ENCODE data around the gene TMEM198.

The TMEM198 gene

GRCh38 chr2:219544567-219544966 lies 739 bp downstream of the TMEM198 start:
- no peak for DNase-seq (ENCODE audit: low read depth in 2 of 2)

GRCh38 chr2:219545295-219545942 lies 1.6 kb downstream of the TMEM198 start:
- DNase-seq (ENCODE audit: low read depth in 2 of 2), result no peak

DNA sequence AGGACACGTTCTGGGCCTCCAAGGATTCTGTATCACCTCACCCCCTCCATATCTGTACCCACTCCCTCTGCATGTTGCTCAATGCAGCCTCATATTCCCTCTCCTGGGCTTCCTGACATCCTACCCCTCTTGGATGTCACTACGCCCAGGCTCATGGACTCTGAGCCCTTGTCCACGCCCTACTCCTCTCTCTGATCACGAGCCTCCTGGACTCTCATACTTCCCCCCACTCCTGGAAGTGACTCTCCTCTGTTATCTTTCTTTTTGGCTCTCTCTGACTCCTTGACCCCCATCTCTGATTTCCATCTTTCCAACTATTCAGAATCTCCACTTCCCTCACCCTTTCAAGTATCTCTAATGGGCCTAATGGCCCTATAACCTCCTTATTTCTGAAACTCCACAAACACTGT lies 2.1 kb downstream of the TMEM198 start:
- no peak for DNase-seq (ENCODE audit: low read depth in 2 of 2)

DNA sequence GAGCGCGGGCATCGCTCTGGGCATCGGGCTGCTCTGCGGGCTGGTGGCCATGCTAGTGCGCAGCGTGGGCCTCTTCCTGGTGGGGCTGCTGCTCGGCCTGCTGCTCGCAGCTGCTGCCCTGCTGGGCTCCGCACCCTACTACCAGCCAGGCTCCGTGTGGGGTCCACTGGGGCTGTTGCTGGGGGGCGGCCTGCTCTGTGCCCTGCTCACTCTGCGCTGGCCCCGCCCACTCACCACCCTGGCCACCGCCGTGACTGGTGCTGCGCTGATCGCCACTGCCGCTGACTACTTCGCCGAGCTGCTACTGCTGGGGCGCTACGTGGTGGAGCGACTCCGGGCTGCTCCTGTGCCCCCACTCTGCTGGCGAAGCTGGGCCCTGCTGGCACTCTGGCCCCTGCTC lies 3.8 kb downstream of the TMEM198 start:
- DNase-seq (ENCODE audit: low read depth in 2 of 2), result no peak

- no peak for DNase-seq (ENCODE audit: low read depth in 2 of 2)
Measured at GRCh38 chr2:219548990-219549389, 5.2 kb downstream of the TMEM198 start.

- DNase-seq (ENCODE audit: low read depth in 2 of 2), result no peak
Measured at GRCh38 chr2:219549619-219550018, 5.8 kb downstream of the TMEM198 start.

- DNase-seq (ENCODE audit: low read depth in 2 of 2), result no peak
Measured at GRCh38 chr2:219551441-219552381, 7.9 kb downstream of the TMEM198 start.

- DNase-seq (ENCODE audit: low read depth in 2 of 2), result peak; percentile 56 to 75
Measured at GRCh38 chr2:219552382-219553167, 8.7 kb downstream of the TMEM198 start.

GRCh38 chr2:219553168-219553417 lies 9.3 kb downstream of the TMEM198 start:
- DNase-seq (ENCODE audit: low read depth in 2 of 2), result no peak

DNA sequence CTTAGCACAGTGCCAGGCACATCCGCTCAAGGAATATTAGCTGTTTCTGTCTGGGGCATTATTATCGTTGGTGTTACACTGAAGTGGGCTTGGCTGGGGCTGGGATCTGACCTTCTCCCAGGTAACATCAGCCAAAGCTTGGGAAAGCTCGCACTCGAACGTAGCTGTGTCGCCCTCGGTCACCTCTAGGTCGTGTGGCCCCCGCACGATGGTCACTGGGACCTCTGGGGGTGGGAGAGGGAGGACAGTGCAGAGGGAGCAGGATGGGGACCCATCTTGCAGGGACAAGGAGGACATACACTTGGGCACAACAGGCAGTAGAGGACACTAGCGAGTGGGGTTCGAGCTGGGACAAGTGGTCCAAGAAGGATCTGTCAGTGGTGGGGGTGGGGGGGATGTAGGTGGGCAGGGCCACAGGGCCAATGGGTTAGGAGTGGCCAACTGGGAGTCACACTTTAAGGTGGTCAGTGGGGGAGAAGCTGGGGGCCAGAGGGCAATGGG lies 9.7 kb downstream of the TMEM198 start:
- DNase-seq (ENCODE audit: low read depth in 2 of 2), result no peak

GRCh38 chr2:219554350-219554749 lies 10.5 kb downstream of the TMEM198 start:
- DNase-seq (ENCODE audit: low read depth in 2 of 2), result no peak

DNA sequence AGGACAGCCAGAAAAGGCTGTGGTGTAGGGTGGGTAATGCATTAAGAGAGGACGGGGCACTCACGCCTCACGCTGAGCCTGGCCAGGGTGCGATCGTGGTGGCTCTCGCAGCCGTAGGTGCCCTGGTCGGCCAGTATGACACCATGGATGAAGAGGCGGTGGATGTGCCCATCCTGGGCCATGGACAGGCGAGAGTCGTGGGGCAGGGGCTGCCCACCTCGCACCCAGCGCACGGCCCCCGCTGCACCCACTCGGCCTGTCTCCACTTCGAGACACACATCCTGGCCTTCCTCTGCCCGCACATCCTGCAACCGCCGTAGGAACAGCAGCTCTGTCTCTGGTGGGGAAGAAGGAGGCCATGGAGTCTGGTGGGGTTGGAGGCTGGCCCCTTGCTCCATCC lies 12.1 kb downstream of the TMEM198 start:
- DNase-seq (ENCODE audit: low read depth in 2 of 2), result no peak

- DNase-seq (ENCODE audit: low read depth in 2 of 2), result no peak
Measured at GRCh38 chr2:219556413-219556812, 12.6 kb downstream of the TMEM198 start.

- DNase-seq (ENCODE audit: low read depth in 2 of 2), result no peak
Measured at GRCh38 chr2:219557320-219557719, 13.5 kb downstream of the TMEM198 start.

GRCh38 chr2:219557791-219558785 lies 14.3 kb downstream of the TMEM198 start:
- no peak for DNase-seq (ENCODE audit: low read depth in 2 of 2)

- DNase-seq (ENCODE audit: low read depth in 2 of 2), result no peak
Measured at GRCh38 chr2:219559156-219559915, 15.5 kb downstream of the TMEM198 start.

DNA sequence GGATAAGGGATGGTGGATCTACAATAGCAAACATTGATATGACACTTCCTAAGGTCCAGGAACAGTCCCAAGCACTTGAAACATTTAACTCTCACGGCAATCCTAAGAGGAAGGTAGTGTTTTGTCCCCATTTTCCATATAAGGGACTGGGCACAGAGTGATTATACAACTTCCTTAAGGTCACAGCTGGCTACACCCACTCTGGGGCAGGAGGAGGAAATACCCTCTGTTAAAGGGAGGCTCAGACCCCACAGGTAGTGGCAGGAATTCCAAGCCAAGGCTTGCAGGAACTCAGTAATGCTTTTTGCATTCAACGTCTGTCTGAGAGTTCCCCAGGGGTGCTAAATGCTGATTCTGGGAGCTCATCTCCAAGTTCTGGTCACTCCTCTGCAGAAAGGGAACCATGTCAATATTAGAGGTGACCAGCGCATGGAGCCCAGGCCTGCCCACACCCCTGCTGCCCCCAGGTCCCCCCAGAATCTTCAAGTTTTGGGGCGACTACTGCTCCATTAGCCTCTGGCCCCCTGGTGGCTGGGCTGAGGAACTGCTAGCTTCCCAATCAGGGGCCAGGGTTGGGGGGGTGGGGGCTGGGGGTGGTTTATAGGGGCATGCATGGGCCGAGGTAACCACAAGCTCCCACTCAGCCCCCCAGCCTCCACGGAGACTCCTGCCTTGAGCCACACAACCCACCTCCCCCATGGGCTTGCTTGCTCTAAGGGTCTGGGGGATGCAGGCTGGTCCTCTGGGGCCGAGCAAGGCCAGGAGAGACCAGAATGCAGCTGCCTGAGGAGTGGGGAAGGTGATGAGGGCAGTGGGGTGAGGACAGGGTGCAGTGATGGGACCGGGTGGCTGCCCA lies 16.4 kb downstream of the TMEM198 start:
- no peak for DNase-seq (ENCODE audit: low read depth in 2 of 2)

DNA sequence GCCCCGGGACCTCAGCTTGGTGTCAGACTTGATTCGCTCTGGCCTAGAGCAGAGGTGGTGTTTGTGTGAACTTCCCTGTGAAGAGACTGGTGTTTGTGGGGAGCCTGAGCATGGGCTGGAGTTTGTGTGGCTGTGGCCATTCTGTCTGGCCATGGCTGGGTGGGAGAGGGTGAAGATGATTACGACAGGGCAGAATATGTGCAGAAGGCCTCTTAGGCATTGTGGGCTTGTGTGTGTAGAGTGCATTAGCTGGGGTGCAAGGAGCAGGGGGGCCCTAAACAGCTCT lies 17.0 kb downstream of the TMEM198 start:
- no peak for DNase-seq (ENCODE audit: low read depth in 2 of 2)

GRCh38 chr2:219561179-219562048 lies 17.6 kb downstream of the TMEM198 start:
- DNase-seq (ENCODE audit: low read depth in 2 of 2), result no peak

Data from stimulated activated CD4-positive, alpha-beta T cell treated with anti-CD3 and anti-CD28 coated beads, Interleukin-15, amount 100 ng/mL, for 48 hours (primary cell).